Activated CD4-positive, alpha-beta T cell treated with anti-CD3 and anti-CD28 coated beads for 4 hours (primary cell): Measurements from ENCODE around the gene INSIG2.
"Not testable (repeated sequence)": the region's sequence is repeated elsewhere in the genome, so short reads cannot be mapped to it uniquely, and the experiment has no call there.

ENCODE experiments used
- DNase-seq, 2 donors: peaks; one replicate each; pipeline ENCODE4 v3.0.0-alpha.2; 2020

Gene INSIG2

DNA sequence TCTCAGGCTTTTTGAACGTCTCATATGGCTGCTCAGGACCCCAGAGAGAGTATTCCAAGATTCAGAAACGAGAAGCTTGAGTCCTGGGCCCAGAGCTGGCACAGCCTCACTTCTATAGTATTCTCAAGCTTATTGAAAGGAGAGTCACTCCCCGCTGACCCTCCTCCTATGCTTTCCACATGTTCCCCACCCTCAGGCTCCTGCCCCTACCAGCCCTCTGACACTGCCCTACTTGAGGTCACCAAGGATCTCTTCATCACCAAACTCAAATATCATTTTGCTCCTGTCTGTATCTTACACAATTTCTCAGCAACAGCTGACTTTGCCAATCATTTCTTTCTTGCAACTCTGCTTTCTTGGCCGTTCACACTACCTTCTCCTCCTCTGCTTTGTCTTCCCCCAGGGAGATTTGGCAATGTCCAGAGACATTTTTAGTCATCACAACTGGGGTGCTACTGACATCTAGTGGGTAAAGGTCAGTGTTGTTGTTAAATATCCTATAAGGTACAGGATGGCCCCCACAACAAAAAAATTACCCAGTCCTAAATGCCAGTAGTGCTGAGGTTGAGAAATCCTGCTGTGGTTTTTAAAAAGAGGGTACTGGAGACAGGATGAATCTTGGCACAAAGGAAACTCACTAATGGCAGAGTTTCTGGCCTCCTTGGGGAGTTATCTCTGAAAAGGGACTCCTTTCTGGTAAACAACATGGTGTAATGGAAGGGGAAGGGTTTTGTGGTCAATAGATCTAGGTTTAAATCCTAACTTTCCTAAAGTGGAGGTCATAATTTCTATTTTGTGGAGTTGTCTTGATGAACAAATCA, 26.9 kb upstream of the INSIG2 start:
- no peak for DNase-seq

DNA sequence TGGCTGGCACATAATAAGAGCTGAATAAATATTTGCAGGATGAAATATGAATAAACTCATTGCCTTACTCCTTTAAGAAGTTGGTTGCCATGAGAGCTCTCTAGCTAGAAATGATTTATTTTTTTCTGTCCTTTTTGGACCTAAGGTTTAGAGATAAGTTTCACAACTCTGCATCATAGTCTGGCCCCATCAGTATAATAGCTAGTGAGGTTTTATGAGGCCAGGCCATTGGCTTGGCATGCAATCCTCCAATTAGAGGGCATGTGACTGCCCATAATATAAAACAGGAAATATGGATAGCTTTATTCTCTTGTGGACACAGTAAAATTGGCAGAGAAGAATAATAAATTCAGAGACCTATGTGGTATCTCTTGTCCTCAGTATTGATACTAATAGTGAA, 26.2 kb upstream of the INSIG2 start:
- no peak for DNase-seq

DNA sequence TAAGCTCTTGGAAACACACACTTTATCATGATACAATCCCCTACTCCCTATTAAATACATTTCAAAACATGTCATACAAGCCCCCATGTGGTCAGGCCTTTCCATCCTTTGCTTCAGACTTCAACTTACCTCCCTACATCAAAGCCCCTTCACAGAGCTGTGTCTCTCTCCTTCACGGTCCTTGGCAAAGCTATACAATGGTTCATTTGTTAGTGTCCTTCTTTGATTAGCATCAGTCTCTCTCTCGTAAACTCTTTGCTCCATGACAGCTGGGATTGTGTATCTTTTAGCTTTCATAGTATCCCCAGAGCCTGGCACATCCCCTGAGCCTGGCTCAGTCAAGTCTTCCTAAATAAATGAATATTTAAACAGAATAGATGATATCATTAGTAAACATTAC, 25.6 kb upstream of the INSIG2 start:
- no peak for DNase-seq

DNA sequence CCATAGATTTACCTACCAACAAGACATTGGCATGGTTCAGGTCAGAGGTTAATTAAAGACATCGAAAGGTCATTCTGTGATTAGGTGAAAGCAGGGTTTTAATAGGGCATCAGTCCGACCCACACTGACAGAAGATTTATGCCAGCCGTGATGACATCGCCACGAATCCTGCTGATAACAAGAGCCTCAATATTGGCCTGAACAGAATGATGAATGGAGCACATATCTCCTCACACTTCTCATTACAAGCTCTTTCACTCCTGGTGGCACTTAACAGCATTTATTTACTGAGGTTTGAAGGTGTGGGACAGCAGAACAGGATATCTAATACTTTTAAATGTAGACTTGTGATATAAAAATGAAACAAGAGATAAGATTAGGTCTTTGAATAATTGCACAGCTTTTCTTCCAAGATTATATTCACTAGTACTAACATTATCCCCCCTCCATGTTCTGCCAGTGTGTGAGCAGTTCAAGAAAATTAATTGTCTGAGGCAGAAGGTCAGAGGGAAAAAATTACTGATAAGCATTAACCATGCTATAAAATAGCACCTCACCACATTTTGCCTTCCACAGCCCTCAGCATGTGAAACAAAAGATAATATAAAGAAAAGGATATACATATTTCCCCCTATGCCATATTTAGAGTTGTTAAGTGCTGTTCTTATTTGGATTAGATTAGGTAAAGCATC, 23.1 kb upstream of the INSIG2 start:
- DNase-seq = no peak

DNA sequence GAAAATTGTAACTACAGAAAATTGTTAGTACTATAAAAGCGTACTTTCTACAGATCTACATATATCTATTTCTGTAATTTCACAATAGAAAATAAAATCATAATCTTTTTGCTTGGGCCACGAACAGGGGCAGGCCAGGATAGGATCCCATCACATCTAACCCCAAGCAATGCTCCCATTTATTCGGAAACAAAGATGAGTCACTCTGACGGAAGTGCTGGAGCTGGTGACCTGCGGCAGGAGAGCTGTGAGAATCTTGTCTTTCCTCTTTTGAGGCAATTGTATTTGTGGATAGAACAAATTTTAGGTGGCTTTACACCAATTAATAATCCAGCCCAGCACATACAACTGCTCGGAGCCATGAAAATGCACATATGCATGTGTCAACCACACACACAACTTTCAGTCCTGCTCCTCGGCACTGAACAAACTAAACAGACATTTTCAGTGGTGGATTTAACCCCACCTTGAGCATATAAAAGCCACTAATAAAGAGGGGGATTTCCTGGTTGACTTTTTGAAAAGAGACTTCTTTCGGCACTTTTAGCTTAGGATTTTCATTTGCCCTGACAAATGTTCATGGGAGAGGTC, 22.3 kb upstream of the INSIG2 start:
- no peak for DNase-seq

DNA sequence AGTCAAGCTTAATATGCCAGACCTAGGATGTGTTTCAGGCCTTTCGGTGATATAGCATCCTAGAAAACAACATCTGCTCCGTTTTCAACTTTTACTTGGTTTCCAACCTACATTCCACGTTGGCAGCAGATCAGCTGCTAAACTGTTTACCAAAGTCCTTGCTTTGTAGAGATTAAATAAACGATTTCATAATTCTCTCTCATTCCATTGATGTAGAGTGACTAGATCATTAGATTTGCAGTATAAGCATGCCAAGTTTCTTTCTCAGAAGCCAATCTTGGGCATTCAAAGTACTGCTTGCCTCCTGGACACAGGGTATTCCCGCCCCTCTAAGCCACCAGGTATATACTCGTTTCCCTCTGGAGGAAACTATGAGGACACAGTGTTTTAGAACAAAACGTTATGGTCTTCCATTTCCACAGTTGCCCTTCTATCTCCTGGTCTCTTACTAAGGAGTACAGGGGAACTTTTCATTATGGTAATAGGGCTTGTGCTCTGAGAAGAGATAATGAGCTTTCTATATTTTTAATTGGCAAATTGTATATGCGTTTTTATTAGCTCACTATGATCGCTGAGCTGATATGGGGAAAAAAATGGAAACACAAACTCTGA, 10.5 kb upstream of the INSIG2 start:
- DNase-seq = no peak

DNA sequence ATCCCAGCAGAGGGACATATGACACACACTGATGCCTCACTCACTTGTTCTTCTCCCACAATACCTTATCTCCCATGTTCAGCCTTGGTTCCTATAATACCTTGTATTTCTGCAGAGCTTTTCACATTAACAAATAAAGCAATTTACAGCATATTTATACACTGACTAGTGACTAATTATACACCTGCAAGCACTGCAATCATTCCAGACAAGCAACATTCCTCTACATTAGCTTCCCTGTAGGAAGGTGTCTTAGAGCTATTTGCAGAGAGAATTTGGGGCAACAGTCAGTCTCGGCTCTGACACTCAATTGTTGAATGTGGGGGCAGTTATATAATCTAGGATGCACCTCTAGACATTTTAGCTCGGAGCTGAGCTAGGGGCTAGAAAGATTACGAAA, 9.5 kb upstream of the INSIG2 start:
- no peak for DNase-seq

DNA sequence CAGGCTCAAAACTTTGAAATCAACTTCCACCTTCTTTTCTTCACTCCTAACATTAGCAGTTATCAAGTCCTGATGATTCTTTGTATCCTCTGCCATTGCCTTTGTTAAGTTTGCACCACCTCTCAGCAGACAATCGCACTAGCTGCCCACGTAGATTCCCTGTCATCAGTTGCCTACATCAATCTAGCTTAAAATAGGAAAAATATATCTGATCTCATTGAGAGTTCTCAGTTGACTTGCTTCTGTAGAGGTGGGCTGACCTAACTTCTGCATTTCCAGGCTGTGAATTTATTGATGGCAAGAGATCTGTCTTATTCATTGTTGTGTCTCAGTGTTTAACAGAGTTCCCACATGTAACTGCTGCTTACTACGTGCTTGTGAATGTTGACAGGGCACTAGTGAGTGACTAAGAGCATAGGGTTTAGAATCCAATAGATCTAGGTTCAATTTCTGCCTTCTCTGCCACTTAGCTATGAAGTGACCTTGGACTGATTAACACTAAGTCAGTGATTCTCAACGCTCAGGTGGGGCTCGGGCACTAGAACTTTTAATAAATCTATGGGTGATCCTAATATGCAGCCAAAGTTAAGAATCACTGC, 3.7 kb upstream of the INSIG2 start:
- DNase-seq = no peak

DNA sequence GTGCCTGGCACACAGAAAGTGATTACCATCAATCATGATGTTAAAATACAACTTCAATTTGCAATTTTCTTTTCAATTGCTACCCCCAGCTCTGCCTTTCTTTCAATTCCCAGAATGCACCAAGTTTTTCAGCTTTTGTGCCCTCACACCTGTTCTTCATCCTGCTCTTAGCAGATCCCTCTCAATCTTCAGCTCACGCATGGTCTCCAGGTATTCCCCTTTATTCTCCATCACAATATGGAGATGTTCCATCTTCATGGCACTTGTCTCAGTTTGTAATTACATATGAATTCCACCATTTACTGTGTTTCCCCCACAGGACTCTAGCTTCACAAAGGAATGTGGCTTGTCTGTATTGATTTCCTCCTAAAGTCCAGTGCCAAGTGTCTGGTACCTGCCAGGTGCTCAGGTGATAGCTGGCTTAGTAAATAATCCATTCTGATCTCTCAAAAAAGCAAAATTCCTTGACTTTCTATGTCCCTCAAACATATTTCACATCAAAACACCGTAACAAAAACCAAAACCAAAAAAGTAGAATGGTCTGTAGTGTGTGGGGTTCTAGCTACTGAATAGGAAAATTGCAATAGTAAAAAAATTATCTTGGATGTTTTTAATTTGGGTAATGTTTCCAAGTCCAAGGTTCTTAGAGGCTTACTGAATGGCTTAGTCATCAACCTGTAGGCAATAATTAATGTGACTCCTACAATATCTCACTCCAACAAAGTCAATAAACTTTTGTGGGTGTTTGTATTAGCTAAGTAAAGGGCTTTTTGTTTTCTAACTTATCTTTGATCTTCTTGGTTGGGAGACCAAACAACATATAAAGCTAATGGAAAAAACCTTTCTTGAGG, 2.9 kb upstream of the INSIG2 start:
- no peak for DNase-seq

DNA sequence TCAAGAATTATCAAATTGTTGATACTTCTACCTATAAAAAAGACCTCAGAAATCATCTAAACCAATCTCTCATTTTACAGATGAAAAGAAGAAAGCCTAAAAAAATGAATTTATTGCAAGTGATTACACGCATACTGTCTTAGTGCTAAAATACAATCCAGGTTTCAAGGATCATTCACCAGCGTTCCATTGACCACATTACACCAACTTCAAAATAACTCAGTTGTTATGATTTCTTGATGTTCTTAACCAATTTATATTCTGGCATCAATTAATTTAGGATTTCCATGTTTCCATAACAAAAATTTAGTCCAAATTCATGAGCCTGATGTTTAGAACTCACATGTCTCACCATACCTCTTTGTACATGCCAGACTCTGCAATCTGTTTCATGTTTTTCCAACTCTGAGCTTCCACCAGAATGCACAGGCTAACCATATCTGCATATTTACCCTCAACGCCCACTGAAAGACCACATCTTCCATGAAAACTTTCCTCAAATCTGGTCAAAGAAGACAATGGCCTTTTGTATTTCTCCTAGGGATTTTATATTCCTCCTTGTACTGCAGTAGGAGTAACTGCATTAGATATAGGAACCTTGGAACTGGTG, 2.1 kb upstream of the INSIG2 start:
- DNase-seq = no peak

DNA sequence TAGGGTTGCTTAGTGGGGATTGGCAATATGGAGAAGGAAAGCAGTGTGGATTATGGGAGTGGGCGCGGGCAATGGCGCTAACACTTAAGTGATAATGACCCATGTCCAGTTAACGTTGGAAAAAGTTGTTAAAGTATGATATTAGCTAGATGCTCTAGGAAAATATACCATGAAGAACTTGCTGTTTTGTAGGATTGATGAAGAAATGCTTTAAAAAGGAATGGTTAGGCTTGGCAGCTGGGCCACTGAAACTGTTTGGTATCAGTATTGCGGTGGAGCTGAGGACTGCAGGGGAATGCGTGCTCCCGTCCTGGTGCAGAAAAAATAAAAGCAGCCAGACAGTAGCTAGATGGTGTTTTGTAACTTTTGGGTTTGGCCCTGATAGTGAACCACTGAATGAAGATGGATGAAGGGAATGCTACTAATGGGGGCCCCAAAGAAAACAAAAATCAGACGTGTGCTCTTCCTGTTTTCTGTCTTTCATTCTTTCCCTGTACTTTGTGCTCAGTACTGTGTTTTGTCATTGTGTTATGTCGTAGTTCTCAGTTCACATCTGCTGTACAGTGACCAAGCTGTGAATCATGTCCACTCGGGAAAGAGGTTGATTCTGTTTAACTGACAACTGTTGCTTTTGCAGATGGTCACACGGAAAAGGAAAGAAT, 999 bp downstream of the INSIG2 start:
- peak; percentile 3 to 14 for DNase-seq

DNA sequence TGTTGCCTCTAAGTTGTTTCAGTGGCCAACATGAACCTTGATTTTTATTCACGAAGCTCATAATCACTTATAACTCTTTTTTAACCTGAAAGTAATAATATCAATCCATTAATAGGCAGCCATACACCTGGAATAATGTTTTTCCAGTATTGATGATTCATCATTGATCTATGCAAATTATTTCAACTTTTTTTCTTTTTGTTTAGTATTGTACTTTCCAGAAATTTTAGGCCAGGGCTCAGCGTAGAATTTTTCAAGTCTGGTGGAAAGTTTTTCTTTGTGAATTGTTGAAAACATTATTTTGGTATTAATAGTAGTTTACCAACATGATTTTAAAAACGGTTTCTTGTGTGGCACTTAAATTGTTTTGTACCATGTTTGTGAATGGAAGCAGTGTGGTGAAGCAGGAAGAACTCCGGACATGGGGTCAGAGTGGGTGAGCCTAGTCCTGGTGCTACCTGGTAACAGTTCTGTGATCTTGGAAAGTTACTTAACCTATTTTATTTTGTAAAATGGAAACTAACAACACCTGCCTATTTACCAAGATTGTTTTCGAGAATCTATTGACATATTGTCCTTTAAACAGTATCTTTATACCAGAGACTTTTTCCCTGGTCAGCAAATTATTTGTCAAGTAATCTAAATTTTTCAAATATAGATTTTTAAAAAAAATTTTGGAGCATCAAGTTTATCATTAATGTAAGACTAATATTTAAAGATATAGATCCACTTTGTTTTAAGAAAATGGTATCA, 2.3 kb downstream of the INSIG2 start:
- DNase-seq = no peak

DNA sequence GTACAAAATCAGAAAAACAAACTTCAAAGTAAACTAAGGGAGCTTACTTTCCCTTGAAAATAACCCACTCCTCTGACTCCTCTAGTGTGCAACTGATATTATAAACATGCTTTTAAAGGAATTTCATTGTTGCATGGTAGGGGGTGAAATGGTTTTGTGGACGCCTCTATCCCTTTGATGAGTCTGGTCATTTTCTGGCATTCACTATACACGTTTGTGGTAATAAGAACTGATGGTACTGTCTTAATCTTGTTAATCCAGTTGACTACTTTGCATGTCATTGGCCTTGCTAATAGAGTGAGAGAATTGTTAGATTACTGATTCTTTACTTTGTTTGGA, 2.8 kb downstream of the INSIG2 start:
- no peak for DNase-seq

DNA sequence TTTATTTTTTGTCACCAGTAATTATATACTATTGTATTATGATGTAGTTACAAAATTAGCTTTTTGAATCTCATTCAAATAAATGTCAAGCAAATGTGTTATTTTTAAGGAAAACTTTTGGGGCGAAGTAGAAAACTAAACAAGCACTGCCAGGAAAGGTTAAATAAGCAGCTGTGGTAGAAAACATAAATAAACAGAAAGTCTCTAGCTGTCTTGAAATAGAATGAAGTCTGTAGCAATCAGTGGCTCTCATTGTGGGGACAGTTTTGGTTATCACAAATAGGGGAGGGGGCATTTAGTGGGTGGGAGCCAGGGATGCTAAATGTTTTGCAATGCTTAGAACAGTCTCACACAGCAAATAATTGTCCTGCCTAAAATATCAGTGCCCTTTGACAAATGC, 3.4 kb downstream of the INSIG2 start:
- no peak for DNase-seq

DNA sequence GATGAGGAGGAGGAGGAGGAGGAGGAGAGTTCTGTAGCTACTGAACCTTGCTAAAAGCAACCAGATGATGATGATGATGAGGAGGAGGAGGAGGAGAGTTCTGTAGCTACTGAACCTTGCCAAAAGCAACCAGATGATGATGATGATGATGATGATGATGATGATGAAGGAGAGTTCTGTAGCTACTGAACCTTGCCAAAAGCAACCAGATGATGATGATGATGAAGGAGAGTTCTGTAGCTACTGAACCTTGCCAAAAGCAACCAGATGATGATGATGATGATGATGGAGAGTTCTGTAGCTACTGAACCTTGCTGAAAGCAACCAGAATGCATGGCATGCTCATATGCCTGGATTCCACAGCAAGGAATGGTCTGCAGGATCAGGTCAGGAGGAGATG, 5.8 kb downstream of the INSIG2 start:
- not testable (repeated sequence) for DNase-seq

DNA sequence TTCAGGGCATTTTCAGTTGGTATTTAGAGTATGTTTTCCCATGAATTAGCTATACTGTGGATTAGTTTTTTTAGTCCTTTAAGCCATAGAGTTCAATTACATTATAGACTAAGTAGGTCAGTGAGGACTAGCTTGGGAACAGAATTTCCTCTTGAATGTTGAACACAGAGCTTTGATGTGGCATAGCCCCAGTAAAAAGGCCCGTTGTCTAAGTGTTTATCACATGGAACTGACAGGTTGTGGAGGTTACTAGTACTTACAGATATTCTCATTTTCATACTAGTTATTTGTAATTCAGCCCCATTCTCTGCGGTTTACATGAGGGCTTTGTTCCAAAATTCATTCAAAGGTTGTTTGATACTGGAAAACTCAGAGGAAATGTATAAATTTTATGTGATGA, 6.2 kb downstream of the INSIG2 start:
- no peak for DNase-seq

DNA sequence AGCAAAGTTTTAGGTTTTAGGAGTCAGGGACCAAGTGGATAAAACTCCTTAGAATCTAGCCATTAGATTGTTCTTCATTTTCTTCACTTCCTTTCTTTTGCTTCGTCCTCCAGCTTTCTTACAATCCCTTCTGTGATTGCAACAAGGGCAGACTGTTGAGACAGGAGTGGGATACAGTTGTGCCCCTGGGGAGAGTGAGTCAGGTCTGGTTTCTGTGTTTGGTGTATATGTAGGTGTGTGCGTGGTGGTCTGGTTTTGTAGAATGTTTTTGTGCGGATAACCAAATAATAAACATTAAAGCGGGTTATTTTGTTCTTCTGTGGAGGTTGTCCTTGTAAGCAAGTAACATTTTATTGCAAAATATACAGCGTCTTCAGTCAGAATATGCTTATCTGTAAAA, 7.3 kb downstream of the INSIG2 start:
- no peak for DNase-seq

DNA sequence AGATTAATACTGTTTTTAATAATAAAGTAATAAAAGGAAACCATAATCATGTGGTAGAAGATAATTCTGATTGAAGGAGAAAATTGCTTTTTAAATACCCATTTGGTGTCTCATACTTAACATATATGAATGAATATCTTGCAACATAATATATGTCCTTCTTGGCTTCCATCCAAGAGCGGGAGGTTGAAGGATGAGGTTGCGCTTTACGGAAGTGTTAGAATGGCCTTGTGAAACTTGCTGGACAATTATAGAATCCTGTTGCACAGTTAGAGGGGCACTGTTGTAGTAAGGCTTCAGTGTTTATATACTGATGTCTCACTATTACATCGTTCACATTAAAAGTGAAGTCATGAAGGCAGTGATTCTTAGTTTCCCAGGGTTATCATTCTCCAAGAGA, 9.4 kb downstream of the INSIG2 start:
- DNase-seq = no peak

DNA sequence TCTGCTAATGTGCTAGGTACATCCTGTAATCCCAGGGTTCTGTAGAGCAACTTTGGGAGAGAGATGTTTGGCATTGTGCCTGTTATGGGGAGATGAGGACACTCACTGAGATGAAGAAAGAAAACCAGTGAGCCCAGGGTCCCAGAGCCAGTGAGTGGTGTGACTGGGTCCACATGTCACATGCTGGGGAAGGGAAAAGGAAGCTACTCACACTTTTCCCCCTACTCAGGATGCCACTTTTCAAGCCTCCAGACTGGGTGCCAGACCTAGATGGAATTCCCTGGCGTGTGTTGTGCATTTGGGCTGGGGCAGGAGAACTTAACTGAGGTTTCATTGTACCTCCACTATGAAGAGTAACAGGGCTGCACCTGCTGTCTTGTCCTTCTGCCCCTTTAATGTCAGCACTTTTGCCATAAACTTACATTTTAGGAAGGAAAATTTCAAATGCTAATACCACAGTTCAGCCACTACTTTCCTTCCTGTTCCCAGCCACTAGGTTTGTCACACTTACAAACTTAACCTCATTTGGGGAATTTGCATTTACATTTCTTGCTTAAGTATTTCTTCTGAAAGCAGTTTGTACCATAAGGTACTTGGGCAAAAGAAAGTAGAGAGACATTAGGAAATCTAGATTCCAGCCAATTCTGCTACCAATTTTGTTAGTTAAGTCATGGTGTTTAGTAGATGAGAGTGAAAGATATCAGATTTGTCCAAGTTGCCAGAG, 10.2 kb downstream of the INSIG2 start:
- no peak for DNase-seq
